GM19351 (cell line): ENCODE measurements around the gene RASL11A.
"Not testable (repeated sequence)": the region's sequence is repeated elsewhere in the genome, so short reads cannot be mapped to it uniquely, and the experiment has no call there.

ENCODE experiments used
- ATAC-seq: cut with Tn5 transposase; IDR thresholded peaks from one replicate; pipeline ENCODE4 v1.9.1; 2021; ENCODE audit warnings: mild to moderate bottlenecking, moderate library complexity; ENCODE audit not compliant: unreplicated experiment

Gene RASL11A

GRCh38 chr13:27267596-27267995 lies 3.0 kb upstream of the RASL11A start:
- ATAC-seq, result no peak

DNA sequence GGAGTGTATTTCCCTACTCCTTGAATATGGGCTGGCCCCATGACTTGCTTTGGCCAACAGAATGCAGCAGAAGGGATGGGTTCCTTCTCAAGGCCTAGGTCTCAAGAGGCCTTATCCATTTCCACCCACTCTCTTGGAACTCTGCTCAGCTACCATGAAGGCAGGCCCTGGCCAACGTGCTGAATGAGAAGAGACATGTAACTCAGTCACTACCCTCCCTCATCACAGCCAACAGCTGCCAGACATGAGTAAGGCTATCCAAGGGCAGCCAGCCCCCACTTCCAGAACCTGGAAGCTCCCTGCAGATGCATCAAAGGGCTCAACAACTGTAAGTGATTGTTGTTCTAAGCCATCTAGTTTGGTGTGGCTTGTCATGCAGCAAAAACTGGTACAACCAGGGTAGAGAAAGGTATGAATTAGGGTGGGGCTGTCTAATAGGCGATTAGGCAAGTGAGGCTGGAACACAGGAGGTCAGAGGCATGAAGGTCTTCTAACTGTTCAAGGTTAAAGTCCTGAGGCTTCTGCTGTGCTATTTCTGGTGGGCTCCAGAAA lies 1.4 kb upstream of the RASL11A start:
- no peak for ATAC-seq

GRCh38 chr13:27271570-27272096 lies 1.0 kb downstream of the RASL11A start:
- no peak for ATAC-seq

DNA sequence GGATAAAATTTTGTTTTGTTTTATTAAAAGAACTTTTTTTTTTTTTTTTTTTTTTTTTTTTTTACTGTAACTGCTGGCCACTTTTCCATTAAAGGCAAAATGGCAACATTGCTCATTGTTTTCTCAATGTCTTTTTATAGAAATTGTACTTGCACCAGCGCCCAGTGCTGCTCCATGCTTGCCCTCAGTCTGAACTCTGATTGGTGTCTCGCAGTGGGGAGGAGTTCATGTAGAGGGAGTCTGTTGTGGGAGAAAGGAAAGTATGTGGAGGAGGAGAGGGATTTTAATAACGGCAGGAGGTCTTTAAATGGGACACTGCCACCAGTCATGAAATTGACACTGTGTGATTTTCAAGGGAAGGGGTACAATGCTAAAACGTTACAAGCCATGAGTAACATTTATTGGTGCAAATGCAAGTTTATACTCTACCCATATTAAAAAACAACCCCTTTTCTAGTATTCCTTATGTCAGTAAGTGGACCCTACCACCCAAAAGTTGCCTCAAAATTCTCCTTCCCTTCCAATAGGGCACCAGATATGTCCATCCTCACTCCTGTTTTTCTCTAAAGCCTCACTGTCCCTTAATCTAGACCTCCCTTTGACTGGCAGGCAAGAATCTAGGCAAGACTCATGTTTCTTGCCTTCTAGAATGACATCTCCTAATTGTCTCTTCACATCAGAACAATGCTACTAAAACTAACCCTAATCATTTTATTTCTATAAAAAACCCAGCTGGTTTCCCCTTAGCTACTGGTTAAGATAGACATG lies 3.2 kb downstream of the RASL11A start:
- no peak for ATAC-seq

- no peak for ATAC-seq
These were observed 4.0 kb downstream of the RASL11A start for GRCh38 chr13:27274631-27275030.

DNA sequence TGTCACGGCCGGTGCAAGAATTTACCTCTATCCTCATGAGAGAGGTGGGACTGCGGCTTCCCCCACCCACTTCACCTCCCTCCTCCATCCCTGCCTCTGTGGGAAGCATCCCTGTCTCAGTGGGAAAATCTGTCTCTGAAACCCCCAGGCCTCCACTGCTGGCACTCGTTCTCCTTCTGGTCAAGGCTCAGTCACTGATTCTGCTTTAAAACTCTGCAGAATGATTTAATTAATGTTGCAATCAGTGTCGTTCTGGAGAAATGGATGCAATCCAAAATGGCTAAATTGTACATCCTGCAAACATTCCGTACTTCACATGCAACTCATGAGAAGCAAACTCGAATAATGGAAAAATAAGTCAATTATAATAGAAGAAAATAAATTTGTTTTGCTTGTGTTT lies 5.6 kb downstream of the RASL11A start:
- ATAC-seq, result no peak

DNA sequence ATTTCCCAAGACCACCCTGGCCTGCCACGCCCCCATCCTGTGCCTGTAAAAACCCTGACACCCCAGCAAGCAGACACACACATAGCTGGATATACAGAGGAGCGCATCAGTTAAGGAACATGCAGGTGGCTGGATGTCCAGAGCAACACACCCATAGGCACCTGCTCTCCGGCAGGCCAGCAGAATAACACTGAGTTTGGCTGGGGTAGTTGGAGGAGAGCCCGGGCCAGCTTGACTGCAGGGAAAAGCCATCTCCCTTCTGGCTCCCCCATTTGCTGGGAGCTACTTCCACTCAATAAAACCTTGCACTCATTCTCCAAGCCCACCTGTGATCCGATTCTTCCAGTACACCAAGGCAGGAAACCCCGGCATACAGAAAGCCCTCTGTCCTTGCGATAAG lies 8.9 kb downstream of the RASL11A start:
- no peak for ATAC-seq

GRCh38 chr13:27280009-27280656 lies 9.5 kb downstream of the RASL11A start:
- no peak for ATAC-seq

DNA sequence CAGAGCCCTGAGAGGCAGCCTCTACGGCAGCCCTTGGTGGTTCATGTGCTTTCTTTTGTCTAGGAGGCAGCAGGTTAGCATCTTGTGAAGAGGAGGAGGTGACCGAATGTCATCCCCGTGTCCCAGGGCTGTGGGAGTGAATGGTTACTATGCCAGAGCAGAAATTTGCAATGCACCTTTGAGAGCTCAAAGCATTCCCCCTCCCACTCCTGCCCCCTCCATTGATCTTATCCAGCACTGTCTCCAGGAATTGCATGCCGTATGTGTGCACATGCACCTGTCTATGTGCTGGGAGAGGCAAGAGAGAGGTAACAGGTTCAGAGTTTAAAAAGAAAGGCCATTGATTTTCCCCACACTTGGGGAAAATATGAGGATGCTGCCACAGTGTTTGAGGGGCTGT lies 10.2 kb downstream of the RASL11A start:
- ATAC-seq, result no peak

DNA sequence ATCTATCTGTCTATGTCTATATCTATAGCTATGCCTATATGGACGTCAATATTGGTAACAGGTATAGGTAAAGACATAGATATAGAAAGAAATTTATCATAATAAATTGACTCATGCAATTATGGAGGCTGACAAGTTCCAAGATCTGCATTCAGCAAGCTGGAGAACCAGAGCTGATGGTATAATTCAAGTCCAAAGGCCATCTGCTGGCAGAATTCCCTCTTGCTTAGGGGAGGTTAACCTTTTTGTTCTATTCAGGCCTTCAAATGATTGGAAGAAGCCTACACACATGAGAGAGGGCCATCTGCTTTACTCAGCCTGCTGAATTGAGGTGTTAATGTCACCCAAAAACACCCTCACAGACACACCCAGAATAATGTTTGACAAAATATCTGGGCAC lies 10.8 kb downstream of the RASL11A start:
- no peak for ATAC-seq

- no peak for ATAC-seq
These were observed 13.4 kb downstream of the RASL11A start for GRCh38 chr13:27283906-27284493.

- ATAC-seq, result no peak
These were observed 17.8 kb downstream of the RASL11A start for GRCh38 chr13:27288392-27288791.

DNA sequence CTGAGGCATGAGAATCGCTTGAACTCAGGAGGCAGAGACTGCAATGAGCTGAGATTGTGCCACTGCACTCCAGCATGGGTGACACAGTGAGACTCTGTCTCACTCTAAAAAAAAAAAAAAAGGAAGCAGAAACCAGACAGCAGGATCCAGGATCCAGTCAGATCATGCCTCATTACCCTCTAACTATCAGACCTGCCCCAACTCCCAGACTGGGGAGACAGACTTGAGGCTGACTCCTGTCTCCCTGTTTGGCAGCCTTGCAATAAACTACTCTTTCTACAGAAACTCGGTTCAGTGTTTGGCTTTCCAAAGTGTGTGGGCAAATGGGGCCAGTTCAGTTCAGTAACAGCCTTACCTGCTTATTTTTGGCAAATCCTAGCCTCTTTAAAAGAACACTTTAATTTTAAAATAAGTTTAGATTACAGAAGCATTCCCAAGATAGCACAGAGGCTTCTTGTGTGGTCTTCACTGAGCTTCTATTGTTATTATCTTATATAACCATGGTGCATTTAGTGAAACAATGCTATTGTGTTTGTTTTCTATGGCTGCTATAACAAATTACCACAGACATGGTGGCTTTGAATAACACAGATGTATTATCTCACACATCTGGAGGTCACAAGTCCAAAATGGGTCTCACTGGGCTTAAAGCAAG lies 18.5 kb downstream of the RASL11A start:
- ATAC-seq, result no peak

DNA sequence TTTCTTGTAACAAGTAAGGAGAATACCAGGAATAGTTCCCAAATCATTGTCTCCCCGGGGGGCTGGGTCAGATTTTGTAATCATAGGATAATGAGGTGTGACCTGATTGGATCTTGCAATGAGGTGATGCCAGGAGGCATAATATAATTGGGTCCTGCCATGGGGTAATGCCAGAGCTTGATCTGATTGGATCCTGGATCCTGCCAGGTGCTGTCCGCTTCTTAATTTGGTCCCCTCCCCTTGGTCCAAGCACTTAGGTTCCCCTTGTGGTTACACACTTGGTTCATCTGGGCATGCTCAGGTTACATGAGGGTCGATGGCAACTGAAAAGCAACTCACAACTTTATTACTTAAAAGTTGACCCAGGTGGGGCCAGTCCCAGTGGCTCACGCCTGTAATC lies 20.1 kb downstream of the RASL11A start:
- no peak for ATAC-seq

GRCh38 chr13:27291967-27292366 lies 21.3 kb downstream of the RASL11A start:
- not testable (repeated sequence) for ATAC-seq

- no peak for ATAC-seq
These were observed 22.6 kb downstream of the RASL11A start for GRCh38 chr13:27293076-27293691.

- ATAC-seq, result no peak
These were observed 23.4 kb downstream of the RASL11A start for GRCh38 chr13:27293873-27294515.

- ATAC-seq, result no peak
These were observed 24.5 kb downstream of the RASL11A start for GRCh38 chr13:27295096-27295495.

- no peak for ATAC-seq
These were observed 25.0 kb downstream of the RASL11A start for GRCh38 chr13:27295660-27296059.

DNA sequence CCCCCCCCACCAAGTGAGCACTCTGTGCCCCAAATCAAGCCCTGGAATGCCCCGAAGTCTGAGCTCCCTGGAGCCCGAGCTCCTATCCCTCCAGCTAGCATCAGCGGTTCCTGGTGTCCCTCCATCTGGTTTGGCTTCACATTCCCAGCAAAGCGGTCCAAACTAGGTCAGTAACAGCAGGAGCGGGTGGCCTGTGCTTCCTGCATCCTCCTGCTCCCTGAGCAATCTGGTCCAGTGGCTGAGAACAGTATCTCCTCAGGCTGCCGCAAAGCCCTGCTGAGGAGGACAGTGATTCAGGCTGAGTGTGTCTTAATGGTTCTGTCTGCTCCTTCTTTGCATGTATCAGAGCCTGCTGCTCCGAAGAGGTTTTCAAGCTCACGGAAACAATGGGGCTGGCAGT lies 25.9 kb downstream of the RASL11A start:
- ATAC-seq, result no peak
